Measurements from ENCODE around the gene MLLT3.

The MLLT3 gene

DNA sequence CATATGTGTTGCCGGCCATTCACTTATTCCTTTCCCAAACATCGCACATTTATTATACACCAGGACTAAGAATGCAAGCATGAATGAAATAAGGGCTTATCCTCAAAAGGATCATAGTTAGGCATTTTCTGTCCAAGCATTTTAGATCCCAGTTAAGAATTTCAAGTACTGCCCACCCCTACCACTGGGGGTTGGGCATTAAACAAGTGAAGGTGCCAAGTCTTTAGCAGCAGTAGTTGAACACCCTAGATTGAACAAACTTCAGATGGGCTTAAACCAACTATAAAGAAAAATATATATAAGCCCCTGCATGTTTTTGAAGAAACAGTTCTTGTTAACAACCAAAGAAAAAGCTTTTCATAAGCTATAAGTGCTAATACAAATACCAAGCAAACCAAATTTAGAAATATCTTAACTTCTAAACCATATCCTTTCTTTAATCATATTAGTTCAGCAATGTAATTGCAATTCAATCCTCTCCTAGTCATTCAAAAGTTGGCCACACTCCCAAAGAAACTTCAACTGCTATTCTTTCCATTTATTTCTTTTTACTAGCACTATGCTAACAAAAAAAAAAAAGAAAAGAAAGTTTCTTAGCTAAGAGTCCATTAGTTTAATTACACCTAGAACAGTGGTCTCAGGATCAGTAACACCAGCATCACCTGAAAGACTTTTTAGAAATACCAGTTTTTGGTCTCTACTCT lies 149.8 kb downstream of the MLLT3 start:
- no peak for DNase-seq

- no peak for DNase-seq
These were observed 155.8 kb downstream of the MLLT3 start for GRCh38 chr9:20466328-20467008.

- DNase-seq: no peak
These were observed 158.1 kb downstream of the MLLT3 start for GRCh38 chr9:20464242-20464641.

GRCh38 chr9:20463823-20464222 lies 158.5 kb downstream of the MLLT3 start:
- DNase-seq: no peak

- no peak for DNase-seq
These were observed 159.9 kb downstream of the MLLT3 start for GRCh38 chr9:20462410-20462809.

DNA sequence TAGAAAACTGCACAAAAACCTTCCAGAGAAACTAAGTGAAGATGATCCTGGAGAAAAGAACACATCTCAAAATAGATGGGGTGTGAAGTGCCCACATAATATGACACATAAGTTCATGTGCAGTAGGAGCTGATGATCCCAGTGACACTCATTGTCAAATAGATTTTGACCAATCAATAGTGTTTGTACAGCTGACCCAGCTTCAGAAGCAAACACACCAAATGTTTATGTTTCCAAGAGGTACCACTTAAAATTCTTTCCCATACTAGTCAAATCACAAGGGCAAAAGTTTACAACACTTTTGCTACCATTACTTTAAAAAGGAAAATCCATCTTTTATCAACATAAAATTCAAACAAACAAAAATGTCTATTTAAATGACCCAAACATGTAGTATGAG lies 175.0 kb downstream of the MLLT3 start:
- DNase-seq: no peak

DNA sequence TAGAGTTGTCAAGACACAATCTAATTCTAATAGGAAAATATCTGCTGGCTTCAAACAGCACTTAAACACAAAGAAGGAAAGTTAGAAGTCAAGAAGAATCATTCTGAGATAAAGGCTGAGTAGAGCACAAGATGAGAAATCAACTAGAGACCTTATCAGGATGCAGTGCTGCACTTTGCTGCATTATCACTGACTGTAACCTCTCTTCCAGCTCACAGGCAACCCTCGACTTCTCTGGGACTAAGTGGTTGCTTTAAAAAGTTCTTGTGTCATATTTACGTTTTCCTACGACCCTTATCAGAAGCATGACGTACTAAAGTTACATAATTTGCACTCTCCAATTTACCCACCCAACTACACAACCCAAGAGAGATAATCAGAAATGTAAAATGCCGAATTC lies 176.1 kb downstream of the MLLT3 start:
- no peak for DNase-seq

- DNase-seq: no peak
These were observed 179.6 kb downstream of the MLLT3 start for GRCh38 chr9:20442461-20443319.

DNA sequence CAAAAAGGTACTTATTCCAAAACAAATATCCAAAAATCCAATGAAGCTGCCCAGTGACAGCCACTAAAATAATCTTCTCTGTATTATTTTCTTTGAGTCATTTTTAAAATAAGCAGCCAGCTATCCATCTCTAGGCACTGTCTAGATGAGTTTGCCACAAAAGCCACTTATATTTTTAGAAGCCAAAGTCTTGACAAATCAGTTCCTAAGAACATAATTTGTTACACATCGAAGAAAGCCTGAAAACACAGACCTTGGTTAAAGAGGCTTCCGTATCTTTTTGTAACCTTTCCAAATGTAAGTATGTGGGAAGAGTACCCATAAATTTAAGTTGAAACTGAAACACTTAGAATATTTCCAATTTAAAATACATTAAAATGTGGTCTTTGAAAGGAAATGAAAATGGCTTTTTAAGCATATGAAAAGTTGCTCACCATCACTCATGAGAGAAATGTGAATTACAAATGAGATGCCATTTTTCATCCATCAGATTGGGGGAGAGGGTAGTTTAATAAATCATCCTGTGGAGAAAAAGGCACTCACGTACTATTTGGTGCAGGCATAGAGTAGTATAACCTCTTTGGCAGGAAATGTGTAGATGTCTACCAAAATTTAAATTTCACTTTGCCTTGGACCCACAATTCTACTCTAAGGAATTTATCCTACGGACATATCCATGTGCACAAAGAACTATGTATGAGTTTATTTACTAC lies 180.4 kb downstream of the MLLT3 start:
- no peak for DNase-seq

DNA sequence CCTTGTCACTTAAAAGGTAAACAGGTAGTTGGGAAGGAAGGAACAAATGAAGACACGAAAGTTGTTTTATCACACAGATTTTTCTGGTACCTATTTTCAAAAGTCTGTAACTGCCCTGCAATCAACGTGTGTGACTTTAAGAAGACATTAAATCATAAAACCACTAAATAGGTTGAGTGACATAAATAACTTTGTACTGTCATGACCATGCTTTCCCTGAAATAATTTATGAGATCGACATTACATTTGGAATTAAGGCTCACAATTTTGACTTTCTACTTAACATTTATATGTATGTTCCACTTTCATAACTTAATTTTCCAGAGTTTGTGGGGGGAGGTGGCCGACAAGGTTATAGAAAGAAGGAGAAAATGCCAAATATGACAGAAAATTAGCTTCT lies 181.1 kb downstream of the MLLT3 start:
- no peak for DNase-seq

- no peak for DNase-seq
These were observed 184.8 kb downstream of the MLLT3 start for GRCh38 chr9:20437476-20437875.

- no peak for DNase-seq
These were observed 185.7 kb downstream of the MLLT3 start for GRCh38 chr9:20436476-20437195.

- no peak for DNase-seq
These were observed 193.3 kb downstream of the MLLT3 start for GRCh38 chr9:20428976-20429375.

DNA sequence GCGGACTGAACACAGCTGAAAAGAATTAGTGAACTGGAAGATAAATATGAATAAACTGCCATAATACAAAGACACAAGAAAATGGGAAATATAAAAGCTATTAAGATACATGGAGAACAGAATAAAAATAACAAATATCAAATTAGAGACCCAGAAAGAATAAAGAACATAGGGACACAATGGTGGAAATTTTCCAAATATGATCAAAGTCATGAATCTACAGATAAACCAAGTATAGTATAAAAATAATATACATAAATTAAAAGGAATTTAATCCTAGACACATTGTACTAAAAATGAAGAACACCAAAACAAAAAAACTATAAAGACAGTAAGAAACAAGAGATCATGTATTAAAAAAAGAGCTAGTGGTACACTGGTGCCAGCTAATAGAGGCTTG lies 194.9 kb downstream of the MLLT3 start:
- no peak for DNase-seq

DNA sequence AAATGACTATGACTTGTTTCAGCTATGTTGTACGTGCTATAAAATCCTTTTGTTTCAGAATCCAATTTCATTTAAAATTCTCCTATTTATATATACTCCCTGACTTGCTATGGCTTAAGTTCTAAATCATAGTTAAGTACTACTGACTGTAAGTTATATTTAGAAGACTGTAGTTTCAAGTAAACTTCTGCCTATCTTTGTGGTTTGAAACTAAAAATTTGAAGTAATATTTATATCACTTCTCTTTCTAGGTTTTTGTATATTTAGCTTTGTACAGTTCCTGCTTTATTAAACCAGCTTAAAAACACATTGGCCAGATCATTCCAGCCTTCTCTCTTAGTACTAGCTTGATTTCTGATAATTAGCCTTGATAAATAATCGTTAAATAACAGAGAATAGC lies 196.3 kb downstream of the MLLT3 start:
- DNase-seq: no peak

DNA sequence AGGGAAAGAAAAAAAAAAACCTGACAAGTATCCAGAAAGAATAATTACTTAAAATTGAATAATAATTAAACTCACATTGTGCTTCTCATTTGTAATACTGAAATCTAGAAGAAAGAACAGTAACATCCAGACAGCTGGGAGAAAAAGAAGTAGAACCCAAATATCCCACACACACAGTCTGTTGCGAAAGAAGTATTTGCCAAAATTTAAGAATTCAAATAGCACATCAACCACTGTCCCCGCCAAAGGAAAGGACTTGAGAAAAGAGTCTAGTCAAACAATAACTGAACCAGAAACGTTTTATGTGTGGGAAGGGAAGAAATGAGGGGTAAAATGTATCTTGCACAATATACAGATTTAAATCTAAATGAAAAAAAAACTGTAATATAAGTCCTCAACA lies 202.8 kb downstream of the MLLT3 start:
- no peak for DNase-seq

- DNase-seq: no peak
These were observed 203.8 kb downstream of the MLLT3 start for GRCh38 chr9:20418485-20418884.

GRCh38 chr9:20417373-20418080 lies 204.8 kb downstream of the MLLT3 start:
- DNase-seq: no peak

- DNase-seq: no peak
These were observed 208.1 kb downstream of the MLLT3 start for GRCh38 chr9:20414150-20414549.

GRCh38 chr9:20409321-20410092 lies 212.8 kb downstream of the MLLT3 start:
- no peak for DNase-seq

DNA sequence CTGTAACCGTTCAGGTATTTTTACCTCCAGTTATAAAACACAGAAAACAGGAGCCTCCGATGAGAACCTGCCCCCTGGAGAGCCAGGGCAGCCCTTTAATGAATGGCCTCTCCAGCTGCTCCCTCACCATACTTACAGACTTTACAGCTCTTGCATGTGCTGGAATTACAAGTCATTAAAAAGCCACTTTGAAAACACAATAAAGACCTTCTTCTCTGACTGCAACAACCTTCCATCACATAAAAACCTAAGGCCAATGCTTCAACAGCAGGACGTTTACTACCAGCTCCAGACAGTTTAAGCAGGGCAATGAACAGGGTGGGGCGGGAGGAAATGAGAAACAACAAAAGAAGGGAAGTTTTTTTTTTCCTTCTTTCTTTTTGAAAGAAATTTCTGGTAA lies 213.8 kb downstream of the MLLT3 start:
- DNase-seq: no peak

Measured in inflammatory macrophage (primary cell).